ENCODE results near the gene SAMD9L. TPM values are rescaled to one million over a fixed set of nuclear protein-coding genes. Genes with fewer than 3 reads are reported as not detected.

SAMD9L gene
- total RNA-seq (2014; rRNA removed; shearing (Covaris generic); ENCODE audit: low replicate concordance) = 3.8 and 28.8 TPM in 2 replicates

- no peak for DNase-seq
- Histone ChIP-seq H3K4me3 (peak within 1 kb of the TSS; percentile 43), H3K9me3 (no peaks in the 10 kb centered on the region), H3K27me3 (no peaks in the 10 kb centered on the region), H3K36me3 (no peaks in the 10 kb centered on the region)
Observed at GRCh38 chr7:93148144-93148543, at the start of gene SAMD9L. Gene SAMD9L (minus strand): TSS chr7:93148385. CDS start chr7:93135971, 12,414 bp downstream.

DNA sequence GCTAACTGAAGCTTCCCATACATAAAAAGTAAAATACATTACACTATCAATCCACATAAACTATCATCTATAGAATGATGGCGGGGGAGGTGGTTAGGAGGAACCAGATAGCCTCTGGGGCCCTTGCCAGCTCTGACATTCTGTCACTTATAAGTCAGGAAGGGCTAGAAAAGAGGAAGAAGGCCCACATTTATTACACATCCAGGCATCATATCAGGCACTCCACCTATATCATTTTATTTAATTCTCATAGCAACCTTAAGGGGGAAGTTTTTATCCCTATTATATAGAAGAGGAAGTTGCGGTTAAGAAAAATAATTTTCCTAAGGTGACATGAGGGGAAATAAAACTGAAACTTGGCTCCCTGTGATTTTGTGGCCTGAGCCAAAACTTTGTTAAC lies 48.2 kb upstream of the SAMD9L start:
- Histone ChIP-seq H3K27me3 (no peaks in the 10 kb centered on the region), H3K36me3 (no peaks in the 10 kb centered on the region), H3K9me3 (no peaks in the 10 kb centered on the region), H3K4me3 (no peak overlapping the region)
- DNase-seq = no peak

GRCh38 chr7:93194386-93194785 lies 46.2 kb upstream of the SAMD9L start:
- Histone ChIP-seq H3K27me3 (no peaks in the 10 kb centered on the region), H3K4me3 (no peak overlapping the region), H3K36me3 (no peaks in the 10 kb centered on the region), H3K9me3 (no peaks in the 10 kb centered on the region)
- DNase-seq = no peak

DNA sequence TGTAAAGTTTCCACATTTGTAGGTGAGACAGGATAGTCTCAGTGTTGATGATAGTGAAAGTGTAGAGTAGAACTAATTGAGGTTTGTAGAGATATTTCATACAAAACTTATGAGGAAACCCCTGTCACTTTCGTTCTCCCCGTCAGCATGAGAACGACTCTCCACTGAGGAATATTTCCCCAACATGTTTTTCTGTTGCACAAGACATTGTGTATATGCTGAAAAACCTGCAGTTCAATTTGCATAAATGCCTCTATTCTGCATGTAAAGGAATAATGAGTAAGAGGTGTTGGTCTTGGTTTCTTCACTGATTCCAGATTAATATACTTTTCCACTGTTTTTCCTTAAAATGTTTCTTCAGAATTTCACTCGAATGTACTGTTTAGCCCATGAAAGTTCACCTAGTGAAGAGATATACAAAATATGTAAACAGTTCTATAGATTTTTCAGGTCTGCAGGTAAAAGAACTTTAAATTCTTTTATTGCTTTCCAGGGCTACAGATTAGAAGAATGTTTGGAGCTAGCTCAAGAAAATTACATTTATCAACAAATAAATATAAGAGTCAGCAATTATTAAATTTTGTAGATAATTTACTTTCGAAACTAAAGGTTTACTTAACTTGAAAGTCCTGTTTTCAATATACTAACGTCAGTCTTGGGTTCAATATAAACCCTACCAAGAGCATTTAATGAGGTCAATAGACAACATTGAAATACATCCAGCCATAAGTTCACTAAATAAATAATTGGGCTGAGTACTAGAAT lies 40.9 kb upstream of the SAMD9L start:
- H3K9me3 ChIP-seq = no peaks in the 10 kb centered on the region
- no peak overlapping the region for H3K4me3 ChIP-seq
- DNase-seq = no peak
- no peaks in the 10 kb centered on the region for H3K36me3 ChIP-seq
- H3K27me3 ChIP-seq = no peaks in the 10 kb centered on the region

DNA sequence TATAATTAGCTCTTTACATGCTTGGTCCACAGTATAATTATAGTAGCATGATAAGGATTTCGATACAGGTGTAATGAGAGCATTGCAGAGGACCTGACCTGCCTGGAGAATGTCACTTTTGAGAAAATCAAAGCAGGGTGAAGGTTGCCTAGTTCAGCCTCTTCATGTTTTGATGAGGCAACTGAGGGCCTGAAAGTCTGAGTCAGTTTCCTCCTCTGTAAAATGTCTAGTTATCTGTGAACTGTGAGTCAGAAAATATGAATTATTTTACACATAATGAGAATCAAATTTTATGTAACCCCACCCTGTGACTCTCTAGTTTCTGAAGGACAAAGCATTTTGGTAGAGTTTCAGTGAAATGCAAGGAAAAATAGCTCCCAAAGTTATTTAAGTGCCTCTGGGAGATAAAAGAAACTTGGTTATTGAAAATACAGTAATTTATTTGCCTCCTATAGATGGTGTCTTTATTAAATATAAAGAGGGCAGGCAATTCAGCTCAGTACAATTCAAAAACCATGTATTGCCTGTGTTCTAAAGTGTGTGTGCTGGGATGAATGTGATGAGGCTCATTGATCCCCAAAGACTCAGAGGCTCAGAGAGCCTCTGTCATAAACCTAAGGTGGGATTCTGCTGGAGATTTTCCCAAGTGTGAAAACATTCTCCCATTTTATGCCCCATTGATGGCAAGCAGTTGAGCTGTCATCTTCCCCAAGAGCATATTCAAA lies 37.3 kb upstream of the SAMD9L start:
- DNase-seq = peak; percentile 4
- no peaks in the 10 kb centered on the region for H3K27me3 ChIP-seq
- no peaks in the 10 kb centered on the region for H3K36me3 ChIP-seq
- no peaks in the 10 kb centered on the region for H3K9me3 ChIP-seq
- no peak overlapping the region for H3K4me3 ChIP-seq

DNA sequence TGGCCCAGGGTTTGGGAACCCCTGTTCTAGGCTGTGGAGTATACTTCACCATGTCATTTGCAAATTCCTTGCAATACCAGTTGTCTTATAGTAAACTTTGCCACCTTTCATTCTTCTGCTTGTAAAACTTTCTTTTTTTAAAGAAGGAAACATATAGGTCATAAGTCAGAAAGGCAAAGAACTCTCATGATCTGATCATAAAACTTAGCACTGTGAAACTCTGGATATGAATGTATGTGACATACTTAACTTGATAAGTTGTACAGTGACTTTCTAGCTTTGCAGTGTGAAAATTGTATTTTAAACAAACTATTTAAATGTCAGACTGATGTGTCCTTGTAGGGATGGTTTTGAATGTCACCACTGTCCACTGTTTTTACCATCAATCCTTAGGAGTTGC lies 31.0 kb upstream of the SAMD9L start:
- no peak for DNase-seq
- Histone ChIP-seq H3K4me3 (no peak overlapping the region), H3K36me3 (no peaks in the 10 kb centered on the region), H3K27me3 (no peaks in the 10 kb centered on the region), H3K9me3 (no peaks in the 10 kb centered on the region)

DNA sequence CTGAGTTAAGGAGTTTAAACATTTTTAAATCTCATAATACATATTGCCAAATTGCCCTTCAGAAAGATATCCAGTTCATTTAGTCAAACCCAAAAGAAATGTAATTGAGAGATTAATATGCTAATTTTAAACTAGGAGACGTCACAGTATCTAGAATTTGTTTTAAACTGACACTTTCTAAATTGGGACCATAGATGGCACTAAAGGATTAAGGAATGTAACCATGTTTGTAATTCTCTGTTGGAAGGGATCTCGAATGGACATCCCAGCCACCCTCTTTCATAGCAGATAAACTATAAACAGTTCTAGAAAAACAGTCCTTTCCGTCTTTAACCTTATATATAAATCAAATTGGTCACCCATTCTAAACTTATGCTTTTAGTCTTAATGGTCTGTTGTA lies 30.0 kb upstream of the SAMD9L start:
- Histone ChIP-seq H3K9me3 (no peaks in the 10 kb centered on the region; the same call in 1 of the 2 replicates), H3K36me3 (no peaks in the 10 kb centered on the region), H3K4me3 (no peak overlapping the region), H3K27me3 (no peaks in the 10 kb centered on the region)
- no peak for DNase-seq

DNA sequence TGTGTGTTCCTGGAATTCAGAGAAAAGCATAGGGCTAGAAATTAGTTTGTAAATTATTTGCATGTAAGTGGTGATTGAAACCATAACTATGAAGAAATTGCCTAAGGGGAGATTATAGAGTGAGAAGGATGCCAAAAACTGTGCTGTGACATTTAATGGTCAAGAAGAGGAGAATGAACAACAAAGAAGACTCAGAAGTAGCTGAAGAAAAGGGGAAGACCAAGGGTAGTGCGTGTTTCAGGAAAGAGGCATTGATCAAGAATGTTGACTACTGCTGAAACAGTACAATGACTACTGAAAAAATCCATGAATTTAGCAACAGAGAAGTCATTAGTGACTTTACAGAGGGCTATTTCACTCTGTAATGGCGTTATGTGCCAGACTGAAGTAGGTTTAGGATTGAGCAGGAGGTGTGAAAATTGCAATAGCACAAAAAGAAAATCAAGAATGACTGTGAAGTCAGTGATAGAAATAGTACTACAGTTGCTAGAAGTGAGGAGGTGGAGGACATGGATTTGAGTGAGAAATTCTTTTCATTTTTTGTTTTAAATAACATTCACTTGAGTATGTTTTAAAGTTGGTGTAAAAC lies 28.9 kb upstream of the SAMD9L start:
- Histone ChIP-seq H3K36me3 (no peaks in the 10 kb centered on the region), H3K27me3 (no peaks in the 10 kb centered on the region), H3K9me3 (no peaks in the 10 kb centered on the region; the same call in 1 of the 2 replicates), H3K4me3 (no peak overlapping the region)
- DNase-seq = no peak

DNA sequence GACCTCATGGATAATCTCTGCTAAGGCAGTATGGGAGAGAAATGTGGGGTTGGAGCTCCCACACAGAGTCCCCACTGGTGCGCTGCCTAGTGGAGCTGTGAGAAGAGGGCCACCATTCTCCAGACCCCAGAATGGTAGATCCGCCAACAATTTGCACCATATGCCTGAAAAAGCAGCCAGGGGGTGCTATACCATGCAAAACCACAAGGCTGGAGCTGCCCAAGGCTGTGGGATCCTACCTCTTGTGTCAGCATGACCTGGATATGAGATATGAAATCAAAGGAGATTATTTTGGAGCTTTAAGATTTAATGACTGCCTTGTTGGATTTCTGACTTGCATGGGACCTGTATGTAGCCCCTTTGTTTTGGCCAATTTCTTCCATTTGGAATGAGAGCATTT lies 27.0 kb upstream of the SAMD9L start:
- no peak overlapping the region for H3K4me3 ChIP-seq
- no peaks in the 10 kb centered on the region; the same call in none of the 2 replicates for H3K9me3 ChIP-seq
- no peaks in the 10 kb centered on the region for H3K27me3 ChIP-seq
- no peaks in the 10 kb centered on the region for H3K36me3 ChIP-seq
- no peak for DNase-seq

DNA sequence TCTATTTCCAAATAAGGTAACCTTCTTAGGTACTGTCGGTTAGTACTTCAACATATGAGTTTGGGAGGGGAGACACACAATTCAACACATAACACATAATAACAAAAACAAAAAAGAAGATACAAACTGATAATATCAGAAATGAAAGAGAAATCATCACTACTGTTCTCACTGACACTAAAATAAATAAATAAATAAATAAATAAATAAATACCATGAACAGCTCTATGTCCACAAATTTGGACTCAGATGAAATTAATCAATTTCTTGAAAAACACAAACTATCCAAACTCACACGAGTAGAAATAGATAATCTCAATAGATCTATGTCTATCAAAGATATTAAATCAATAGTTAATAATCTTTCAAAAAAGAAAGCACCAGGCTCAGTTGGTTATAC lies 24.5 kb upstream of the SAMD9L start:
- DNase-seq = no peak
- no peaks in the 10 kb centered on the region for H3K36me3 ChIP-seq
- H3K4me3 ChIP-seq = no peak overlapping the region
- no peaks in the 10 kb centered on the region for H3K27me3 ChIP-seq
- no peaks in the 10 kb centered on the region; the same call in none of the 2 replicates for H3K9me3 ChIP-seq

DNA sequence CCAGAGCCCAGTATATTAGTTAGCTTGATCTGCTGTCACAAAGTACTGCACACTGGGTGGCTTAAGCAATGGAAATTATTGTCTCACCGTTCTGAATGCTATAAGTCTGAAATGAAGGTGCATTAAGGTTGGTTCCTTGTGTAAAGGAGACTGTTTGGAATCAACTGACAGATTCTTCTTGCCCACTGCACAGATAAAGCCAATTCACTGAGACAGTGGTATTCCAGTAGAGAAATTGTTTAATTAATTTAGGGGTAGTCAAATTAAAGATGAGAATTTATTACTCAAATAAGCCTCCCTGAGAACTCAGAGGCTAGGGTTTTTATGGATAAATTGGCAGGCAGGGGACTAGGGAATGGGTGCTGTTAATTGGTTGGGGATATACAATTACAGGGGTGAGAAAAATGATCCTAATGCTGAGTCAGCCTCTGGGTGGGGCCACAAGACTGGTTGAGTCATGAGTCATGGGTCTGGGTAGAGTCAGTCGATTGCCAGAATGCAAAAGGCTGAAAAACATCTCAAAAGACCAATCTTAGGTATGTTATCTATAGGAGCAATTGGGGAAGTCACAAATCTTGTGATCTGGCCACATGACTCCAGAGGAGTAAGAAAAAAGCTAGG lies 23.5 kb upstream of the SAMD9L start:
- no peaks in the 10 kb centered on the region; the same call in none of the 2 replicates for H3K9me3 ChIP-seq
- no peaks in the 10 kb centered on the region for H3K27me3 ChIP-seq
- no peak for DNase-seq
- H3K4me3 ChIP-seq = no peak overlapping the region
- no peaks in the 10 kb centered on the region for H3K36me3 ChIP-seq

GRCh38 chr7:93165447-93165846 lies 17.3 kb upstream of the SAMD9L start:
- no peak overlapping the region for H3K4me3 ChIP-seq

DNA sequence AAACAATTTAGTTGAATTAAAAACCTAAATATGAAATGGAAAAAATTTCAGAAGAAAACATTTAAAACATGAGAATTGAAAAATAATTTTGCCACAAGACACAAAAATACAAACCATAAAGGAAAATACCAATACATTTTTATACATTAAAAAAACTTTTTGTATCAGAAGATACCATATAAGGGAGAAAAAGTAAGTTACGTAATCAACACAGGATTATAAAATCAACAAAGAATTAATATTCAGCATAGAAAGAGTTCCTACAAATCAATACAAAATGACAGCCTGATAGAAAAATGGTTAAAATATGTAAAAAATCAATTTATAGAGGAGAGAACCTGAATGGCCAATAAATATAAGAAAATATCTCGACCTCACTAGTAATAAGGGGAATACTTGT lies 16.6 kb upstream of the SAMD9L start:
- H3K27me3 ChIP-seq = no peaks in the 10 kb centered on the region
- no peaks in the 10 kb centered on the region for H3K9me3 ChIP-seq
- DNase-seq = no peak
- no peaks in the 10 kb centered on the region for H3K36me3 ChIP-seq
- H3K4me3 ChIP-seq = no peak overlapping the region

More at GRCh38 chr7:93165447-93165846, 17.3 kb upstream of the SAMD9L start:
- Histone ChIP-seq H3K36me3 (no peaks in the 10 kb centered on the region), H3K27me3 (no peaks in the 10 kb centered on the region), H3K9me3 (no peaks in the 10 kb centered on the region)
- no peak for DNase-seq

GRCh38 chr7:93161181-93161762 lies 13.1 kb upstream of the SAMD9L start:
- no peaks in the 10 kb centered on the region for H3K9me3 ChIP-seq
- no peak overlapping the region for H3K4me3 ChIP-seq
- no peaks in the 10 kb centered on the region for H3K27me3 ChIP-seq
- no peaks in the 10 kb centered on the region for H3K36me3 ChIP-seq
- no peak for DNase-seq

GRCh38 chr7:93160410-93160809 lies 12.2 kb upstream of the SAMD9L start:
- Histone ChIP-seq H3K36me3 (no peaks in the 10 kb centered on the region), H3K4me3 (no peak overlapping the region), H3K27me3 (no peaks in the 10 kb centered on the region), H3K9me3 (no peaks in the 10 kb centered on the region)
- DNase-seq = no peak

GRCh38 chr7:93159490-93159889 lies 11.3 kb upstream of the SAMD9L start:
- DNase-seq = no peak
- no peaks in the 10 kb centered on the region for H3K27me3 ChIP-seq
- H3K9me3 ChIP-seq = no peaks in the 10 kb centered on the region
- H3K4me3 ChIP-seq = no peak overlapping the region
- no peaks in the 10 kb centered on the region for H3K36me3 ChIP-seq

- peak; percentile 31 for DNase-seq
Observed at GRCh38 chr7:93156884-93157283, 8.7 kb upstream of the SAMD9L start.

More at GRCh38 chr7:93156884-93157283, 8.7 kb upstream of the SAMD9L start:
- H3K4me3 ChIP-seq = no peak overlapping the region
- H3K27me3 ChIP-seq = no peaks in the 10 kb centered on the region
- no peaks in the 10 kb centered on the region for H3K36me3 ChIP-seq
- no peaks in the 10 kb centered on the region for H3K9me3 ChIP-seq

All from MG63 (cell line).